ENCODE results near the gene FNDC10. TPM values are rescaled to one million over a fixed set of nuclear protein-coding genes. Genes with fewer than 3 reads are reported as not detected.

Gene FNDC10
- total and polyA plus RNA-seq, 9 of the 15 experiments (the other 6 are each of a cell fraction or from before 2014, with no cell fraction given), result 0.08 to 6.3 (median 1.6) TPM

DNA sequence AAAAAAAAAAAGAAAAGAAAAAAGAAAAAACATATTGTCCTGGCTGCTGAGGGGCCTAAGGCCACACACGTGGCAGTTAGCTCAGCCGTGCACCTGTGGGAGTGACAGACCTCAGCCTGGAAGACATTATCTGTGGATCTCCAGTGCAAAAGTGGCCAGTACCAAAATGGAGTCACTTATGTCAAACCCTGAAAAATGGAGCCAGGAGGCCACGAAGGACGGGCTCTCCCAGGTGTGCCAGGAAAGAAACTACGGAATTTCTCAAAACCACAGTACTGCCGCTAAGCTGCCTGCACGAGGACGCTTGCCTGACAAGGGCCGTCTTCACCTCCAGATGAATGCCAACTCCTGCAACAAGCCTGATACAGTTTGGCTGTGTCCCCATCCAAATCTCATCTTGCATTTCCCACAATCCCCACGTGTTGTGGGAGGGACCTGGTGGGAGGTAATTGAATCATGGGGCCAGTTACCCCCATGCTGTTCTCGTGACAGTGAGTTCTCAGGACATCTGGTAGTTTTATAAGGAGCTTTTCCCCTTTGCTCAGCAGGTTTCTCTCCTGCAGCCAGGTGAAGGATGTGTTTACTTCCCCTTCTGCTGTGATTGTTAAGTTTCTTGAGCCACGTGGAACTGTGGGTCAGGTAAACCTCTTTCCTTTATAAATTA lies 10.0 kb upstream of the FNDC10 start (continued):
- TF ChIP-seq, protein P1, sequence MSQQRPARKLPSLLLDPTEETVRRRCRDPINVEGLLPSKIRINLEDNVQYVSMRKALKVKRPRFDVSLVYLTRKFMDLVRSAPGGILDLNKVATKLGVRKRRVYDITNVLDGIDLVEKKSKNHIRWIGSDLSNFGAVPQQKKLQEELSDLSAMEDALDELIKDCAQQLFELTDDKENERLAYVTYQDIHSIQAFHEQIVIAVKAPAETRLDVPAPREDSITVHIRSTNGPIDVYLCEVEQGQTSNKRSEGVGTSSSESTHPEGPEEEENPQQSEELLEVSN (IDR thresholded peaks at IDR 0.05; ENCODE audit: borderline replicate concordance in 1 of 2, extremely low read depth in 1 of 2, insufficient read depth in 1 of 2, insufficient read length in 1 of 2, low read depth in 1 of 2, low read length in 1 of 2, poor library complexity in 1 of 2, severe bottlenecking in 1 of 2), result peak in 1 of 2 experiments; percentile 29
- TF ChIP-seq, protein P2, sequence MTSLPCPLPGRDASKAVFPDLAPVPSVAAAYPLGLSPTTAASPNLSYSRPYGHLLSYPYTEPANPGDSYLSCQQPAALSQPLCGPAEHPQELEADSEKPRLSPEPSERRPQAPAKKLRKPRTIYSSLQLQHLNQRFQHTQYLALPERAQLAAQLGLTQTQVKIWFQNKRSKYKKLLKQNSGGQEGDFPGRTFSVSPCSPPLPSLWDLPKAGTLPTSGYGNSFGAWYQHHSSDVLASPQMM (CRISPR knock-in tag; IDR thresholded peaks at IDR 0.05), result no peak
- TF ChIP-seq GATAD2A (IDR thresholded peaks at IDR 0.05) (no peak), CREM (IDR thresholded peaks at IDR 0.05; ENCODE audit: low read depth) (no peak), HDAC6 (IDR thresholded peaks at IDR 0.05; ENCODE audit: low read depth, low read length) (no peak), TOE1 (IDR thresholded peaks at IDR 0.05; ENCODE audit: borderline replicate concordance) (no peak), TOE1 (CRISPR knock-in tag; IDR thresholded peaks at IDR 0.05; ENCODE audit: borderline replicate concordance, low read depth) (no peak), MTA1 (IDR thresholded peaks at IDR 0.05; ENCODE audit: borderline replicate concordance) (no peak), ZNF311 (CRISPR knock-in tag; IDR thresholded peaks at IDR 0.05) (peak; percentile 85), RB1 (IDR thresholded peaks at IDR 0.05; ENCODE audit: low read depth) (no peak), ZNF444 (CRISPR knock-in tag; IDR thresholded peaks at IDR 0.05) (peak; percentile 69; the same call in 1 of the 2 replicates), HMGN3 (IDR thresholded peaks at IDR 0.05; ENCODE audit: borderline replicate concordance, extremely low read depth, insufficient read length, low read depth, low read length) (no peak), ZNF79 (CRISPR knock-in tag; IDR thresholded peaks at IDR 0.05; ENCODE audit: low read depth) (peak; percentile 71; the same call in 1 of the 2 replicates), LARP7 (IDR thresholded peaks at IDR 0.05) (no peak), SRSF3 (IDR thresholded peaks at IDR 0.05; ENCODE audit: insufficient read depth, low read length) (no peak), FUS (optimal IDR thresholded peaks at IDR 0.05; ENCODE audit: low read depth, low read length) (no peak), SOX6 (IDR thresholded peaks at IDR 0.05) (no peak), OTX1 (CRISPR knock-in tag; IDR thresholded peaks at IDR 0.05) (0 out of 2 replicates have a peak, but pooled peaks have one; percentile 64), HNRNPL (IDR thresholded peaks at IDR 0.05; ENCODE audit: low read depth, low read length) (no peak), HNRNPH1 (optimal IDR thresholded peaks at IDR 0.05; ENCODE audit: low read depth, low read length) (no peak), HCFC1 (IDR thresholded peaks at IDR 0.05; ENCODE audit: low read depth, low read length) (no peak)
- TF ChIP-seq, protein P3, sequence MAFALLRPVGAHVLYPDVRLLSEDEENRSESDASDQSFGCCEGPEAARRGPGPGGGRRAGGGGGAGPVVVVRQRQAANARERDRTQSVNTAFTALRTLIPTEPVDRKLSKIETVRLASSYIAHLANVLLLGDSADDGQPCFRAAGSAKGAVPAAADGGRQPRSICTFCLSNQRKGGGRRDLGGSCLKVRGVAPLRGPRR (CRISPR knock-in tag; IDR thresholded peaks at IDR 0.05), result peak; percentile 91
- TF ChIP-seq, protein P4, sequence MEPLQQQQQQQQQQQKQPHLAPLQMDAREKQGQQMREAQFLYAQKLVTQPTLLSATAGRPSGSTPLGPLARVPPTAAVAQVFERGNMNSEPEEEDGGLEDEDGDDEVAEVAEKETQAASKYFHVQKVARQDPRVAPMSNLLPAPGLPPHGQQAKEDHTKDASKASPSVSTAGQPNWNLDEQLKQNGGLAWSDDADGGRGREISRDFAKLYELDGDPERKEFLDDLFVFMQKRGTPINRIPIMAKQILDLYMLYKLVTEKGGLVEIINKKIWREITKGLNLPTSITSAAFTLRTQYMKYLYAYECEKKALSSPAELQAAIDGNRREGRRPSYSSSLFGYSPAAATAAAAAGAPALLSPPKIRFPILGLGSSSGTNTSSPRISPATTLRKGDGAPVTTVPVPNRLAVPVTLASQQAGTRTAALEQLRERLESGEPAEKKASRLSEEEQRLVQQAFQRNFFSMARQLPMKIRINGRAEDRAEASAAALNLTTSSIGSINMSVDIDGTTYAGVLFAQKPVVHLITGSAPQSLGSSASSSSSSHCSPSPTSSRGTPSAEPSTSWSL (CRISPR knock-in tag; IDR thresholded peaks at IDR 0.05; ENCODE audit: borderline replicate concordance), result peak; percentile 75; the same call in 1 of the 2 replicates
- TF ChIP-seq, protein P5, sequence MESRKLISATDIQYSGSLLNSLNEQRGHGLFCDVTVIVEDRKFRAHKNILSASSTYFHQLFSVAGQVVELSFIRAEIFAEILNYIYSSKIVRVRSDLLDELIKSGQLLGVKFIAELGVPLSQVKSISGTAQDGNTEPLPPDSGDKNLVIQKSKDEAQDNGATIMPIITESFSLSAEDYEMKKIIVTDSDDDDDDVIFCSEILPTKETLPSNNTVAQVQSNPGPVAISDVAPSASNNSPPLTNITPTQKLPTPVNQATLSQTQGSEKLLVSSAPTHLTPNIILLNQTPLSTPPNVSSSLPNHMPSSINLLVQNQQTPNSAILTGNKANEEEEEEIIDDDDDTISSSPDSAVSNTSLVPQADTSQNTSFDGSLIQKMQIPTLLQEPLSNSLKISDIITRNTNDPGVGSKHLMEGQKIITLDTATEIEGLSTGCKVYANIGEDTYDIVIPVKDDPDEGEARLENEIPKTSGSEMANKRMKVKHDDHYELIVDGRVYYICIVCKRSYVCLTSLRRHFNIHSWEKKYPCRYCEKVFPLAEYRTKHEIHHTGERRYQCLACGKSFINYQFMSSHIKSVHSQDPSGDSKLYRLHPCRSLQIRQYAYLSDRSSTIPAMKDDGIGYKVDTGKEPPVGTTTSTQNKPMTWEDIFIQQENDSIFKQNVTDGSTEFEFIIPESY (CRISPR knock-in tag; IDR thresholded peaks at IDR 0.05), result peak; percentile 25; the same call in 1 of the 2 replicates

Measured in K562 (cell line).